Measurements from ENCODE around the gene CCNDBP1. TPM values are rescaled to one million over a fixed set of nuclear protein-coding genes. Genes with fewer than 3 reads are reported as not detected.

Gene CCNDBP1
- total RNA-seq, 1 experiment from 2014 or later, result 34.1 TPM

DNA sequence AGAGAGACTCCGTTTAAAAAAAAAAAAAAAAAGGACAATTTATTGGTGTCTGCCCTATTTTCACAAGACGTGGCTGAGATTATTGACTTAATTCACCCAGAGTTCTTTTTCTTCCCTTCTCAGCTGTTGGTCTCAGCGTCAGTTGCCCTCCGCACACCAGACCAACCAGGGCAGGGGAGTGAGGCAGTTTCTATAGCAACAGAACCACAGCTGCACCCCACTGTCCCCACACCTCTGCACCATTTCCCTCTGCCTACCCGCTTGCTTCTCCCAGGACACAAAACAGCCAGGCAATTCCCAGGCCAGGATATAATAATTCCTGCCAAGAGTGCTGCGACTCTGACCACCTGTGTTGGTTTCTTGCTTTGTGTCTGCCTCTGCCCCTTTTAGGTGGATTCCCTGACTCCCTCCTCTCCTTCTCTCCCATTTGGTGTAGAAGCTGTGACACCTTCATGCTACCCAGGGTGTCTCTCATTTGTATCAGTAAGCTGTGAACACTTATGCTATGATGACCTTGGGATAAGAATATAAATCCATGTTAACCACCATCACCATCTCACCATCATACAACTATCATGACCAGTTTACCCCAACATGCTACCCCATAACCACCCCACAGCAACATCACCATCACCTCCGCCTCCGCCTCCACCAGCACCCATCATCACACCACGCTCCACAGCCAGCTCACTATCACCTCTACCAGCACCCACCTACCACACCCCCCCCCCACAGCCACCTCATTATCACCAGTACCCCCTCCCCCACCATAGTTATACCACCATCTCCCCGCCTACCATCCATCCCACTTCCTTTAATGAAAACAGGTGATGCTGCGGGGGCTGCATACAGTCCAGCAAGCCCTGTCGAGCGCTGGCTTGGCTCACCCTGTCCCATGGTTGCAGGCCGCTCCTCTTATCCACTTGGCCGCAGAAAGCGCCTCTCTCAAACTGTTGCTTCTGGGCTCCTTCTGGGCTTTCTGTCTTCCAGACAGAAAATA lies 35.0 kb downstream of the CCNDBP1 start:
- no peak overlapping the region for H3T11ph ChIP-seq (ENCODE audit: low read length)
- TF ChIP-seq, protein P1, sequence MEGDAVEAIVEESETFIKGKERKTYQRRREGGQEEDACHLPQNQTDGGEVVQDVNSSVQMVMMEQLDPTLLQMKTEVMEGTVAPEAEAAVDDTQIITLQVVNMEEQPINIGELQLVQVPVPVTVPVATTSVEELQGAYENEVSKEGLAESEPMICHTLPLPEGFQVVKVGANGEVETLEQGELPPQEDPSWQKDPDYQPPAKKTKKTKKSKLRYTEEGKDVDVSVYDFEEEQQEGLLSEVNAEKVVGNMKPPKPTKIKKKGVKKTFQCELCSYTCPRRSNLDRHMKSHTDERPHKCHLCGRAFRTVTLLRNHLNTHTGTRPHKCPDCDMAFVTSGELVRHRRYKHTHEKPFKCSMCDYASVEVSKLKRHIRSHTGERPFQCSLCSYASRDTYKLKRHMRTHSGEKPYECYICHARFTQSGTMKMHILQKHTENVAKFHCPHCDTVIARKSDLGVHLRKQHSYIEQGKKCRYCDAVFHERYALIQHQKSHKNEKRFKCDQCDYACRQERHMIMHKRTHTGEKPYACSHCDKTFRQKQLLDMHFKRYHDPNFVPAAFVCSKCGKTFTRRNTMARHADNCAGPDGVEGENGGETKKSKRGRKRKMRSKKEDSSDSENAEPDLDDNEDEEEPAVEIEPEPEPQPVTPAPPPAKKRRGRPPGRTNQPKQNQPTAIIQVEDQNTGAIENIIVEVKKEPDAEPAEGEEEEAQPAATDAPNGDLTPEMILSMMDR (conservative IDR thresholded peaks at IDR 0.05), result no peak
- H3K4me1 ChIP-seq (ENCODE audit: insufficient read depth, low read length), result no peaks in the 10 kb centered on the region
- H3K27me3 ChIP-seq (ENCODE audit: insufficient read depth, low read length), result no peaks in the 10 kb centered on the region
- no peak overlapping the region for H3K18ac ChIP-seq (ENCODE audit: insufficient read length, low read depth, low read length)
- H3K56ac ChIP-seq (ENCODE audit: insufficient read length, low read depth, low read length), result no peak overlapping the region
- no peak overlapping the region for H4K5ac ChIP-seq (ENCODE audit: insufficient read length, low read depth, low read length)
- no peak overlapping the region for H3K4ac ChIP-seq (ENCODE audit: low read depth, low read length)
- no peaks in the 10 kb centered on the region for H3K79me2 ChIP-seq (ENCODE audit: insufficient read depth, low read length)
- H2BK15ac ChIP-seq (ENCODE audit: low read depth, low read length), result no peak overlapping the region
- peaks cover 5 to 9% of the 10 kb centered on the region in 2 experiments for H3K4me1 Mint-ChIP-seq
- peaks cover 1% of the 10 kb centered on the region; the same call in 1 of the 2 replicates for H3K27me3 Mint-ChIP-seq (ENCODE audit: low read depth)
- H4K8ac ChIP-seq (replicated peaks; ENCODE audit: insufficient read length, low read depth, low read length), result no peak overlapping the region
- peak; percentile 15 for DNase-seq
- H3K23ac ChIP-seq (ENCODE audit: insufficient read length, low read depth, low read length), result no peak overlapping the region
- no peaks in the 10 kb centered on the region for H3K36me3 Mint-ChIP-seq (ENCODE audit: insufficient read depth in 1 of 3, low read depth in 3 of 3)
- no peak overlapping the region for H3K27ac ChIP-seq (ENCODE audit: insufficient read length, low read depth, low read length)
- H4K91ac ChIP-seq (ENCODE audit: insufficient read length, low read depth, low read length), result no peak overlapping the region
- H2BK120ac ChIP-seq (ENCODE audit: low read depth, low read length, poor library complexity, severe bottlenecking), result no peak overlapping the region
- no peaks in the 10 kb centered on the region for H3K23me2 ChIP-seq (ENCODE audit: insufficient read length, low read depth, low read length, poor library complexity, severe bottlenecking)
- H3K79me1 ChIP-seq (ENCODE audit: insufficient read depth, low read depth, low read length, poor library complexity, severe bottlenecking), result no peaks in the 10 kb centered on the region
- WGBS (ENCODE audit: extremely low coverage, insufficient read length, low lambda C conversion rate), result no CpG with 5 or more reads among the region's 16 CpGs
- H3K9ac ChIP-seq (ENCODE audit: extremely low read depth, insufficient read length, low read length), result no peak overlapping the region
- no peaks in the 10 kb centered on the region for H4K20me1 ChIP-seq (ENCODE audit: control insufficient read depth, insufficient read depth, insufficient read length)
- H2AFZ ChIP-seq (ENCODE audit: low read length), result no peak overlapping the region
- no peak overlapping the region for H3K4me2 ChIP-seq (ENCODE audit: insufficient read depth, insufficient read length, low read length)
- H2BK5ac ChIP-seq (ENCODE audit: insufficient read length, low read length), result no peak overlapping the region
- H3K27ac Mint-ChIP-seq, result no peak overlapping the region
- H2BK20ac ChIP-seq (ENCODE audit: low read depth, low read length, poor library complexity, severe bottlenecking), result no peak overlapping the region
- H2BK12ac ChIP-seq (ENCODE audit: insufficient read length, low read depth, low read length), result no peak overlapping the region
- H2AK5ac ChIP-seq (ENCODE audit: insufficient read length, low read length), result no peak overlapping the region
- no peaks in the 10 kb centered on the region for H3K9me3 Mint-ChIP-seq
- H3K14ac ChIP-seq (ENCODE audit: insufficient read depth, low read length), result no peak overlapping the region
- no peak overlapping the region for H3K4me3 Mint-ChIP-seq
- H3K9me3 ChIP-seq (ENCODE audit: control insufficient read depth, low read depth, low read length), result no peaks in the 10 kb centered on the region
